H9 (cell line): ENCODE results near the gene PLB1. TPM values are rescaled to one million over a fixed set of nuclear protein-coding genes. Genes with fewer than 3 reads are reported as not detected.

Source experiments
- DNase-seq: peaks from one replicate; pipeline ENCODE4 v3.0.0-alpha.2; 2017
- H2AFZ ChIP-seq: one replicate; pipeline ENCODE4 v1.6.1; 2013; ENCODE audit warnings: mild to moderate bottlenecking, low read length, control low read depth, moderate library complexity
- H2AK5ac ChIP-seq: 2 replicates; pipeline ENCODE4 v1.6.1; 2013; ENCODE audit warnings: low read length, control low read depth, mixed read lengths; ENCODE audit not compliant: insufficient read length
- H2BK120ac ChIP-seq: one replicate; pipeline ENCODE4 v1.6.1; 2013; ENCODE audit warnings: low read depth, mild to moderate bottlenecking, low read length, control low read depth, inconsistent platforms; ENCODE audit not compliant: poor library complexity, severe bottlenecking
- H2BK12ac ChIP-seq: 2 replicates; pipeline ENCODE4 v1.6.1; 2013; ENCODE audit warnings: low read length, control low read depth, mixed read lengths, low read depth; ENCODE audit not compliant: insufficient read length
- H2BK15ac ChIP-seq: 2 replicates; pipeline ENCODE4 v1.6.1; 2013; ENCODE audit warnings: low read depth, low read length, control low read depth
- H2BK20ac ChIP-seq: one replicate; pipeline ENCODE4 v1.6.1; 2013; ENCODE audit warnings: low read depth, mild to moderate bottlenecking, low read length, control low read depth, inconsistent platforms; ENCODE audit not compliant: poor library complexity, severe bottlenecking
- H2BK5ac ChIP-seq: 2 replicates; pipeline ENCODE4 v1.6.1; 2013; ENCODE audit warnings: low read length, control low read depth, mixed read lengths; ENCODE audit not compliant: insufficient read length
- H3K14ac ChIP-seq: 2 replicates; pipeline ENCODE4 v1.6.1; 2013; ENCODE audit warnings: low read length, control low read depth; ENCODE audit not compliant: insufficient read depth
- H3K18ac ChIP-seq: 2 replicates; pipeline ENCODE4 v1.6.1; 2013; ENCODE audit warnings: low read depth, mild to moderate bottlenecking, mixed read lengths, low read length, control low read depth; ENCODE audit not compliant: insufficient read length
- H3K23ac ChIP-seq: 2 replicates; pipeline ENCODE4 v1.6.1; 2013; ENCODE audit warnings: low read length, control low read depth, mixed read lengths, low read depth; ENCODE audit not compliant: insufficient read length
- H3K23me2 ChIP-seq: 2 replicates; pipeline ENCODE4 v1.6.1; 2013; ENCODE audit warnings: low read depth, mild to moderate bottlenecking, mixed read lengths, low read length, control low read depth; ENCODE audit not compliant: insufficient read length, poor library complexity, severe bottlenecking
- H3K27ac ChIP-seq: 2 replicates; pipeline ENCODE4 v1.5.1; 2013; ENCODE audit warnings: low read length, control low read depth, mixed read lengths, low read depth; ENCODE audit not compliant: insufficient read length
- H3K27me3 ChIP-seq: 2 replicates; pipeline ENCODE4 v1.6.1; 2013; ENCODE audit warnings: low read length, control low read depth, inconsistent platforms; ENCODE audit not compliant: insufficient read depth
- H3K4ac ChIP-seq: 2 replicates; pipeline ENCODE4 v1.6.1; 2013; ENCODE audit warnings: low read depth, mild to moderate bottlenecking, control low read depth, inconsistent platforms, low read length, moderate library complexity
- H3K4me1 ChIP-seq: 2 replicates; pipeline ENCODE4 v1.6.1; 2013; ENCODE audit warnings: low read length, control low read depth, inconsistent platforms; ENCODE audit not compliant: insufficient read depth
- H3K4me2 ChIP-seq: 2 replicates; pipeline ENCODE4 v1.6.1; 2013; ENCODE audit warnings: low read length, control low read depth, mixed read lengths; ENCODE audit not compliant: insufficient read length, insufficient read depth
- H3K56ac ChIP-seq: 2 replicates; pipeline ENCODE4 v1.6.1; 2013; ENCODE audit warnings: low read depth, mild to moderate bottlenecking, mixed read lengths, low read length, control low read depth; ENCODE audit not compliant: insufficient read length
- H3K79me1 ChIP-seq: 2 replicates; pipeline ENCODE4 v1.6.1; 2013; ENCODE audit warnings: low read depth, mild to moderate bottlenecking, moderate library complexity, low read length, control low read depth, inconsistent platforms; ENCODE audit not compliant: insufficient read depth, poor library complexity, severe bottlenecking
- H3K79me2 ChIP-seq: 2 replicates; pipeline ENCODE4 v1.6.1; 2013; ENCODE audit warnings: low read length, control low read depth, inconsistent platforms; ENCODE audit not compliant: insufficient read depth
- H3K9ac ChIP-seq: 2 replicates; pipeline ENCODE4 v1.6.1; 2013; ENCODE audit warnings: low read length, control low read depth, mixed read lengths; ENCODE audit not compliant: insufficient read length; ENCODE audit errors: extremely low read depth
- H3K9me3 ChIP-seq: one replicate; pipeline ENCODE4 v1.6.1; 2013; ENCODE audit warnings: low read depth, low read length, inconsistent platforms; ENCODE audit not compliant: control insufficient read depth
- H3T11ph ChIP-seq: one replicate; pipeline ENCODE4 v1.6.1; 2013; ENCODE audit warnings: mild to moderate bottlenecking, low read length, control low read depth, inconsistent platforms
- H4K20me1 ChIP-seq: one replicate; pipeline ENCODE4 v1.6.1; 2013; ENCODE audit not compliant: control insufficient read depth, insufficient read length, insufficient read depth
- H4K5ac ChIP-seq: 2 replicates; pipeline ENCODE4 v1.6.1; 2013; ENCODE audit warnings: low read depth, mild to moderate bottlenecking, mixed read lengths, low read length, control low read depth; ENCODE audit not compliant: insufficient read length
- H4K8ac ChIP-seq: replicated peaks from 2 replicates; pipeline ENCODE4 v1.6.1; 2013; ENCODE audit warnings: low read length, control low read depth, mixed read lengths, low read depth; ENCODE audit not compliant: insufficient read length
- H4K91ac ChIP-seq: 2 replicates; pipeline ENCODE4 v1.6.1; 2013; ENCODE audit warnings: low read depth, mild to moderate bottlenecking, moderate library complexity, mixed read lengths, low read length, control low read depth; ENCODE audit not compliant: insufficient read length
- H3K27ac Mint-ChIP-seq, 3 experiments: 2 replicates in 2 of 3; 3 replicates in 1 of 3; pipeline ENCODE4 v1.8.0; 2020 to 2021; ENCODE audit warnings: mixed read lengths in 3 of 3, mild to moderate bottlenecking in 1 of 3, moderate library complexity in 1 of 3
- H3K27me3 Mint-ChIP-seq: 2 replicates; pipeline ENCODE4 v1.8.0; 2021; ENCODE audit warnings: low read depth, mild to moderate bottlenecking, moderate library complexity, mixed read lengths
- H3K36me3 Mint-ChIP-seq, 3 experiments: 2 replicates in 2 of 3; 3 replicates in 1 of 3; pipeline ENCODE4 v1.8.0; 2020 to 2021; ENCODE audit warnings: low read depth in 3 of 3, mixed read lengths in 3 of 3; ENCODE audit not compliant: insufficient read depth in 1 of 3
- H3K4me1 Mint-ChIP-seq, 2 experiments: 2 replicates each; pipeline ENCODE4 v1.8.0; 2020; ENCODE audit warnings: mixed read lengths in 2 of 2
- H3K4me3 Mint-ChIP-seq, 2 experiments: 2 replicates in 1 of 2; 3 replicates in 1 of 2; pipeline ENCODE4 v1.8.0; 2020 to 2021; ENCODE audit warnings: mild to moderate bottlenecking in 2 of 2, mixed read lengths in 2 of 2, moderate library complexity in 1 of 2
- H3K9me3 Mint-ChIP-seq, 2 experiments: 2 replicates in 1 of 2; 3 replicates in 1 of 2; pipeline ENCODE4 v1.8.0; 2020; ENCODE audit warnings: mild to moderate bottlenecking in 2 of 2, mixed read lengths in 2 of 2, moderate library complexity in 1 of 2
- WGBS: extraction: QIAGEN DNeasy Blood & Tissue Kit; methylation state at CpG from one replicate; pipeline ENCODE4 v1.1.7; 2013; ENCODE audit warnings: missing lambda C conversion rate, low lambda C conversion rate, mixed read lengths; ENCODE audit not compliant: insufficient read length; ENCODE audit errors: extremely low coverage; 5-methylcytosine and 5-hydroxymethylcytosine counted together
- total RNA-seq: library from RNA; stranded (reverse); gene quantifications from 2 replicates; pipeline ENCODE4 v1.2.1, GENCODE V29; 2021
- TF ChIP-seq, protein P1 (sequence below): fragments of 200-600 bp; sonication (generic); conservative IDR thresholded peaks from 3 replicates; pipeline ENCODE4 v1.8.0; 2021; ENCODE audit warnings: antibody characterized with exemption, mild to moderate bottlenecking

Gene PLB1
- total RNA-seq, 1 experiment from 2014 or later, result not detected

DNA sequence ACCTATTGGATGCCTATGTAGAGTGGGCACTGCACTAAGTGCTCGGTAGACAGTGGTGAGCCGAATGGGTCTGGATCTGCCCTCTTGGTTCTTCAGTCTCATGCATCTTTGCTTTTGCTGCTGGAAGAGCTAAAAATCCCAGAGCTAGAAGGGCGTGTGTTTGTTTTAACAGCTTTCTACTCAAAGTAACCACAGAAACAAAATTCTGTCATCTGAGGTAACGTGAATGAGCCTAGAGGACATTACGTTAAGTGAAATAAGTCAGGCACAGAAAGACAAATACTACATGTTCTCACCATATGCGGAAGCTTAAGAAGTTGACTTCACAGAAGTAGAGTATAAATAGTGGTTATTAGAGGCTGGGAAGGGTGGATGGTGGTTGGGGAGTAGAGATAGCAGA, 119.8 kb downstream of the PLB1 start:
- H2BK12ac ChIP-seq, result no peak overlapping the region
- H3K4ac ChIP-seq, result no peak overlapping the region
- peaks cover 3% of the 10 kb centered on the region; the same call in 1 of the 2 replicates for H3K4me1 ChIP-seq
- Mint-ChIP-seq H3K27me3 (peaks cover 2% of the 10 kb centered on the region), H3K36me3 (no peaks in the 10 kb centered on the region), H3K4me1 (peaks cover 13 to 15% of the 10 kb centered on the region in 2 experiments), H3K4me3 (no peak overlapping the region), H3K27ac (no peak overlapping the region), H3K9me3 (no peaks in the 10 kb centered on the region)
- no peaks in the 10 kb centered on the region for H4K20me1 ChIP-seq
- H3K14ac ChIP-seq, result no peak overlapping the region
- H4K5ac ChIP-seq, result no peak overlapping the region
- H3K9me3 ChIP-seq, result no peaks in the 10 kb centered on the region
- no peak overlapping the region for H2AK5ac ChIP-seq
- no peaks in the 10 kb centered on the region for H3K79me2 ChIP-seq
- H2BK5ac ChIP-seq, result no peak overlapping the region
- H3T11ph ChIP-seq, result no peak overlapping the region
- H3K79me1 ChIP-seq, result no peaks in the 10 kb centered on the region
- H2BK120ac ChIP-seq, result no peak overlapping the region
- no peaks in the 10 kb centered on the region for H3K27me3 ChIP-seq
- DNase-seq, result no peak
- no peak overlapping the region for H3K18ac ChIP-seq
- H3K4me2 ChIP-seq, result no peak overlapping the region
- H2BK15ac ChIP-seq, result no peak overlapping the region
- H2BK20ac ChIP-seq, result no peak overlapping the region
- no peak overlapping the region for H2AFZ ChIP-seq
- no peak overlapping the region for H3K9ac ChIP-seq
- WGBS, result no CpG with 5 or more reads among the region's 6 CpGs
- no peak overlapping the region for H3K56ac ChIP-seq
- H3K23ac ChIP-seq, result no peak overlapping the region
- TF ChIP-seq, protein P1, sequence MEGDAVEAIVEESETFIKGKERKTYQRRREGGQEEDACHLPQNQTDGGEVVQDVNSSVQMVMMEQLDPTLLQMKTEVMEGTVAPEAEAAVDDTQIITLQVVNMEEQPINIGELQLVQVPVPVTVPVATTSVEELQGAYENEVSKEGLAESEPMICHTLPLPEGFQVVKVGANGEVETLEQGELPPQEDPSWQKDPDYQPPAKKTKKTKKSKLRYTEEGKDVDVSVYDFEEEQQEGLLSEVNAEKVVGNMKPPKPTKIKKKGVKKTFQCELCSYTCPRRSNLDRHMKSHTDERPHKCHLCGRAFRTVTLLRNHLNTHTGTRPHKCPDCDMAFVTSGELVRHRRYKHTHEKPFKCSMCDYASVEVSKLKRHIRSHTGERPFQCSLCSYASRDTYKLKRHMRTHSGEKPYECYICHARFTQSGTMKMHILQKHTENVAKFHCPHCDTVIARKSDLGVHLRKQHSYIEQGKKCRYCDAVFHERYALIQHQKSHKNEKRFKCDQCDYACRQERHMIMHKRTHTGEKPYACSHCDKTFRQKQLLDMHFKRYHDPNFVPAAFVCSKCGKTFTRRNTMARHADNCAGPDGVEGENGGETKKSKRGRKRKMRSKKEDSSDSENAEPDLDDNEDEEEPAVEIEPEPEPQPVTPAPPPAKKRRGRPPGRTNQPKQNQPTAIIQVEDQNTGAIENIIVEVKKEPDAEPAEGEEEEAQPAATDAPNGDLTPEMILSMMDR, result no peak
- no peak overlapping the region for H3K27ac ChIP-seq
- no peak overlapping the region for H4K8ac ChIP-seq
- no peaks in the 10 kb centered on the region for H3K23me2 ChIP-seq
- no peak overlapping the region for H4K91ac ChIP-seq
